Limb (tissue), 2 donors: ENCODE measurements around the gene MED16.
"Not testable (repeated sequence)": the region's sequence is repeated elsewhere in the genome, so short reads cannot be mapped to it uniquely, and the experiment has no call there.

Experiments used
- DNase-seq, 2 donors: peaks; one replicate each; pipeline ENCODE4 v3.0.0-alpha.2; 2016; ENCODE audit errors: extremely low spot score in 2 of 2

MED16 gene

DNA sequence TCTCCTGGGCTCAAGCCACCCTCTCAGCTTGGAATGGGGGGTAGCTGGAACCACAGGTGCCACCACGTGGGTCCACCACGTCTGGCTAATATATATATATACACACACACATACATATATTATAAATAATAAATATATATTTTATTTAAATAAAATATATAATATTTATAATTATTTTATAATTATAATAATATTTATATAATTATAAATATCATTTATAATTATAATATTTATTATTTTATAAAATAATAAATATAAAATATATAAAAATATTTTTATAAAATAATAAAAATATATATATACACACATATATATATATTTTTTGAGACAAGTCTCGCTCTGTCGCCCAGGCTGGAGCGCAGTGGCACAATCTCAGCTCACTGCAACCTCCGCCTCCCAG lies 38.4 kb downstream of the MED16 start:
- DNase-seq, result no peak

DNA sequence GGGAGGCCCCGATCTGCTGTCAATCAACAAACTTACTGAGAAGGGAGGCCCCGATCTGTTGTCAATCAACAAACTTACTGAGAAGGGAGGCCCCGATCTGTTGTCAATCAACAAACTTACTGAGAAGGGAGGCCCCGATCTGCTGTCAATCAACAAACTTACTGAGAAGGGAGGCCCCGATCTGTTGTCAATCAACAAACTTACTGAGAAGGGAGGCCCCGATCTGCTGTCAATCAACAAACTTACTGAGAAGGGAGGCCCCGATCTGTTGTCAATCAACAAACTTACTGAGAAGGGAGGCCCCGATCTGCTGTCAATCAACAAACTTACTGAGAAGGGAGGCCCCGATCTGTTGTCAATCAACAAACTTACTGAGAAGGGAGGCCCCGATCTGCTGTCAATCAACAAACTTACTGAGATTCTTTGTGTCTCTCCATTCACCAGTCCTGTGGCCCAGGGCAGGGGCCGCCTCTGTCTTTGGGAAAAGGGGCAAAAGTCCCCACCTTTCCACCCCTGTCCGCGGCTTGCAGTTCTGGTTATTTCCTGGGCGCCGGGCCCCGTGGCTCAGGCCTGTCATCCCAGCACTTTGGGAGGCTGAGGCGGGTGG lies 39.3 kb downstream of the MED16 start:
- not testable (repeated sequence) for DNase-seq

DNA sequence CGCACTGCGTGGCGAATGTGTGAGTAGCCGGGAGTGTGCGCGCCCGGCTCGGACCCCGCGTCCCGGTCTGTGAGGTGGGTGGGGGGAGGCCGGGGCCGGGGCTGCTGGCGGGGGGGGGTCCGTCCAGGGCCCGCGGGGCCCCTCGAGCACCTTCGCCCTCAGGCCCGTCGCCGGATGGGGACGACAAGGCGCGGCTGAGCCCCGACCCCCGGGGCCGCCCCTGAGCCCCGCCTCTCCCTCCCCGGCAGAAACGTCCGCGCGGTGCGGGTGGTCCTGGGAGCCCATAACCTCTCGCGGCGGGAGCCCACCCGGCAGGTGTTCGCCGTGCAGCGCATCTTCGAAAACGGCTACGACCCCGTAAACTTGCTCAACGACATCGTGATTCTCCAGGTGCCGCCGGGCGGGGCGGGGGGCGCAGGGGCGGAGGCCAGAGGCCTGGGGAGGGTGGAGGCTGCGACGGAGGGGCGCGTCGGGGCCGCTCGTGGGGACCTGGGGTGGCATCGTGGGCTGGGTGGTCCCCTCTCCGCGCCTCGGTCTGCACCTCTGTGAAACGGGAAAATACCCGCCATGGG lies 39.9 kb downstream of the MED16 start:
- DNase-seq, result no peak

DNA sequence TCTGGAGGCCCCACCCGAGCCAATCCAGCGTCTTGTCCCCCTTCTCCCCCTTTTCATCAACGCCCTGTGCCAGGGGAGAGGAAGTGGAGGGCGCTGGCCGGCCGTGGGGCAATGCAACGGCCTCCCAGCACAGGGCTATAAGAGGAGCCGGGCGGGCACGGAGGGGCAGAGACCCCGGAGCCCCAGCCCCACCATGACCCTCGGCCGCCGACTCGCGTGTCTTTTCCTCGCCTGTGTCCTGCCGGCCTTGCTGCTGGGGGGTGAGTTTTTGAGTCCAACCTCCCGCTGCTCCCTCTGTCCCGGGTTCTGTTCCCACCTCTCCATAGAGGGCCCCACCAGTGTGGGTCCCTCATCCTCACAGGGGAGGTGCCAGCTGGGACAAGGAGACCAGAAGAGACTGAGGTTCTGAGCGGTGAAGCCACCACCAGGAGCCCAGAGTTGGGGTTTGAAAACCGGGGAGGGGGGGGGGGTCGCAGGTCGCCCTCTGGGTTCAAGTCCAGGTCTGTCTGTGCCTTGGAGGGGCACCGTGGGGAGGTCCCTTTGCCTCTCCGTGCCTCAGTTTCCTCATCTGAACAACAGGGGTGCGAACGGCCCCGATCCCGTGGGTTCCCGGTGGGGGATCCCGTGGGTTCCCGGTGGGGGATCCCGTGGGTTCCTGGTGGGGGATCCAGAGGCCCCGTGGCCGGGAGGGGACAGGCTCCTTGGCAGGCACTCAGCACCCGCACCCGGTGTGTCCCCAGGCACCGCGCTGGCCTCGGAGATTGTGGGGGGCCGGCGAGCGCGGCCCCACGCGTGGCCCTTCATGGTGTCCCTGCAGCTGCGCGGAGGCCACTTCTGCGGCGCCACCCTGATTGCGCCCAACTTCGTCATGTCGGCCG lies 40.6 kb downstream of the MED16 start, which contains the start of gene ELANE:
ELANE (plus strand) TSS at position 168 of the 878 bp plus-strand sequence; CDS start at position 194, 26 bp downstream.
- DNase-seq, result no peak

DNA sequence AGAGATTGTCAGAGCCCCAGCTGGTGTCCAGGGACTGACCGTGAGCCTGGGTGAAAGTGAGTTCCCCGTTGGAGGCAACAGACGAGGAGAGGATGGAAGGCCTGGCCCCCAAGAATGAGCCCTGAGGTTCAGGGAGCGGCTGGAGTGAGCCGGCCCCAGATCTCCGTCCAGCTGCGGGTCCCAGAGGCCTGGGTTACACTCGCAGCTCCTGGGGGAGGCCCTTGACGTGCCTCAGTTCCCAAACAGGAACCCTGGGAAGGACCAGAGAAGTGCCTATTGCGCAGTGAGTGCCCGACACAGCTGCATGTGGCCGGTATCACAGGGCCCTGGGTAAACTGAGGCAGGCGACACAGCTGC lies 42.0 kb downstream of the MED16 start:
- no peak for DNase-seq

DNA sequence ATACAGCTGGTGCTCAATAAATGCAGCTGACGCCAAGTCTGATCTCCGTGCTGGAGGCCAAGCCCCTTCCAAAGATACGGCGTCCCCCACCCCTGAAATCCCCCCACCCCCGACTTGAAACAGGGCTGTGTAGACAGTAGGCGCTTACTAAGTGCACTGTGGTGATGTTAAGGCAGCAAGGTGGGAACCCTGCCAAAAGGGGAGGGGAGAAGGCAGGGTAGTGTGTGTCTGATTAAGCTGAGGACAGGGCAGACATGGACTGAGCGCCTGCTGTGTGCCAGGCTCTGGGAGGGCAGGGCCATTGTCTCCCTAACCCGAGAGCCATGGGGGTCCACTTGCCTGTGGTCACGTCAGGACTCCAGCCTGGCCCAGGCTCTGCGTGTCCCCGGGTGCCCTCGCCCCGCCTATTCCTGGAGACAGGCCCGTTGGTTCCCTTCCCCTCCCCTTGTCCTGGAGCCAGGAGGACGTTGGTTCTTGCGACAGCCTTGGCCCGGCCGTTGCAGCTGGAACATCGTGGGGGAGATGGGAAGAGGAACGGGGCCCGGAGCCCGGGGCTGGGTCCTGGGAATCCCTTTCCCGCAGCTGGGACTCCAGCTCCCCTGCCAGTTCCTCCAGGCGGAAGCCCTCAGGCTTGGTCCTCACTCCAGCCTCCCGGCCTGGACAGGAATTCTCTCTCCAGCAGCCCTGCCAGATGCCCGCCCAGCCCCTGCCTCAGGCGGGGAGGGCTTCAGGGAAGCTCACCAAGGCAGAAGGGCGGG lies 42.6 kb downstream of the MED16 start:
- DNase-seq, result peak; percentile 42 to 68

DNA sequence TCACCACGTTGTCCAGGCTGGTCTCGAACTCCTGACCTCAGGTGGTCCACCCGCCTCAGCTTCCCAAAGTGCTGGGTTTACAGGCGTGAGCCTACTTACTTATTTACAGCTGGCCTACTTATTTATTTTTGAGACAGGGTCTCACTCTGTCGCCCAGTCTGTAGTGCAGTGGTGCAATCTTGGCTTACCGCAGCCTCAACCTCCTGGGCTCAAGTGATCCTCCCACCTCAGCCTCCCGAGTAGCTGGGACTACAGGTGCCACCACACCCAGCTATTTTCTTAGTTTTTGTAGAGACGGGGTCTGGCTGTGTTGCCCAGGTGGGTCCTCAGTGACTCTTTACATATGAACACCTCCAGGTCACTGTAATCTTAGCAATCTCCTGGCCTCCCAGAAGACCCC lies 43.8 kb downstream of the MED16 start:
- not testable (repeated sequence) for DNase-seq

DNA sequence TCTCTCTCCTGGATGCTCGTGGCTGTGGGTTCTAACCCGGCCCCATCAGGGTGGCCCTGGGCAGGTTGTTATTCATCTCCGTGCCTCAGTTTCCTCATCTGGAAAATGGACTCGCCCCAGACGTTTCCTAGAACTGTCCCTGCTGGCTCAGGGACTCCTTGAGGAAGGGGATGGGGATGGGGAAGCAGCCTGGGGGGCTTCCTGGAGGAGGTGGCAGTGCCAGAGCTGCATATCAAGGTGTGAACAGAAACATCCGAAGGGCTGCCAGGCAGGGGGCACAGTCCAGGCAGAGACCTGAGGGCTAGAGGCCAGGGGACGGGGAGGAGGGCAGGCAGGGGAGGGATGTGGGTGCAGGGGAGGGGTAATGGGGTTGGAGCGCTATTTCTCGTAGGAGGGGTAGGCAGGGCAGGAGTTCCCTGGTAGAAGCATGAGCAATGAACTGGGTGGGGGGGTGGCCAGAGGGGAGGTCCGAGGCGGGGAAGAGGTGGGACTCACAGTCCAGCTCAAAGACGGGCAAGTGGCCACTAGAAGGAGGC lies 44.5 kb downstream of the MED16 start:
- no peak for DNase-seq

DNA sequence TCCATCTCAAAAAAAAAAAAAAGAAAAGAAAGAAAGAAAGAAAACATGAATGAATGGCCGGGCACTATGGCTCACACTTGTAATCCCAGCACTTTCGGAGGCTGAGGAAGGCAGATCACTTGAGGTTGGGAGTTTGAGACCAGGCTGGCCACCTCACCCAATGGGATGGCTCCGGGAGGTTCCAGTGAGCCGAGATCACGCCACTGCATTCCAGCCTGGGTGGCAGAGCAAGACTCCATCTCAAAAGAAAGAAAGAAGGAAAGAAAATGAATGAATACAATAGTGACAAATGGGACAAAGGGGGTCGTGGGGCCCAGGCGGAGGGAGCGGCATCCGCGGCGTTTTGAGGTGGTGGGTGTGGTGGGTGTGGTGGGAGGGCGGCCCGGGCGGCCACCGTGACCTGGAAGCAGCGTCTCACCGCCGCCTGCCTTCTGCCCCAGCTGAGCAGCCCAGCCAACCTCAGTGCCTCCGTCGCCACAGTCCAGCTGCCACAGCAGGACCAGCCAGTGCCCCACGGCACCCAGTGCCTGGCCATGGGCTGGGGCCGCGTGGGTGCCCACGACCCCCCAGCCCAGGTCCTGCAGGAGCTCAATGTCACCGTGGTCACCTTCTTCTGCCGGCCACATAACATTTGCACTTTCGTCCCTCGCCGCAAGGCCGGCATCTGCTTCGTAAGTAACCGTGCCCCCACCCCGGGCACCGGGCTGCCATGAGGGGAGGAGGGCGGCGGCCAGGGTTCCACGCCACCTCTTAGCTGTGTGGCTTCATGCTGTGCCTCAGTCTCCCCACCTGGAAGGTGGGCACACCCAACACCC lies 47.1 kb downstream of the MED16 start:
- DNase-seq, result no peak

DNA sequence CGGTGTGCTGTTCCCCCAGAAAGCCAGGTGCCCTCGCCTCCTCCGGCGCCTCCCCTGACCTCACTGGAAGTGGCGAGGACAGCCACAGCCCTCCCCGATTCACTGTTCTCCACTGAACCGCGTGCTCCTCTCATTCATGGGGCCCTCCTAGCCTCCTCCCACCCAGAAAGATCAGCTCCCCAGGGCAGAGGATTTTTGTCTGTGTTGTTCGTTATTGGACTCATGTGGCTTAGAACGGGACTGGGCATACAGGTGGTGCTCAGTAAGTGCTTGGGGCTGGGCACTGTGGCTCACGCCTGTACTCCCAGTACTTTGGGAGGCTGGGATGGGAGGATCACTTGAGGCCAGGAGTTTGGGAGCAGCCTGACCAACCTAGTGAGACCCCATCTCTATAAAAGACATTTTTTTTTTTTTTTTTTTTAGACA lies 48.4 kb downstream of the MED16 start:
- DNase-seq, result no peak

DNA sequence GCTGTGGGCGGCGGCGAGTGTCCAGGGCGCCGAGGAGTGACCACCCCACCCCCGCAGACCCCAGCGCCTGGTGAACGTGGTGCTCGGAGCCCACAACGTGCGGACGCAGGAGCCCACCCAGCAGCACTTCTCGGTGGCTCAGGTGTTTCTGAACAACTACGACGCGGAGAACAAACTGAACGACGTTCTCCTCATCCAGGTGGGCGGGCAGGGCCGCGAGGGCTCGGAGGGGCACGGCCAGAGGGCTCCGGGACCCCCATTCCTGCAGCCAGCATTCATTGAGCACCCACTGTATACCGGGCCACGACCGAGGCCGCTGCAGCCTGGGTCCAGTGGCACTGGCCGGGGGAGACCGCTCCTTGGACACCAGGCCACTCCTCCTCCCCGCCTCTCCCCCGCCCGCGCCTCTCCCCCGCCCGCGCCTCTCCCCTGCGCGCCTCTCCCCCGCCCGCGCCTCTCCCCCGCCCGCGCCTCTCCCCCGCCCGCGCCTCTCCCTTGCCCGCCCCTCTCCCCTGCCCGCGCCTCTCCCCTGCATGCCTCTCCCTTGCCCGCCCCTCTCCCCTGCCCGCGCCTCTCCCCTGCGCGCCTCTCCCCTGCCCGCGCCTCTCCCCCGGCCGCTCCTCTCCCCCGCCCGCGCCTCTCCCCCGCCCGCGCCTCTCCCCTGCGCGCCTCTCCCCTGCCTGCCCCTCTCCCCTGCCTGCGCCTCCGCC lies 49.0 kb downstream of the MED16 start:
- peak in 1 of 2 donors; percentile 34 for DNase-seq

DNA sequence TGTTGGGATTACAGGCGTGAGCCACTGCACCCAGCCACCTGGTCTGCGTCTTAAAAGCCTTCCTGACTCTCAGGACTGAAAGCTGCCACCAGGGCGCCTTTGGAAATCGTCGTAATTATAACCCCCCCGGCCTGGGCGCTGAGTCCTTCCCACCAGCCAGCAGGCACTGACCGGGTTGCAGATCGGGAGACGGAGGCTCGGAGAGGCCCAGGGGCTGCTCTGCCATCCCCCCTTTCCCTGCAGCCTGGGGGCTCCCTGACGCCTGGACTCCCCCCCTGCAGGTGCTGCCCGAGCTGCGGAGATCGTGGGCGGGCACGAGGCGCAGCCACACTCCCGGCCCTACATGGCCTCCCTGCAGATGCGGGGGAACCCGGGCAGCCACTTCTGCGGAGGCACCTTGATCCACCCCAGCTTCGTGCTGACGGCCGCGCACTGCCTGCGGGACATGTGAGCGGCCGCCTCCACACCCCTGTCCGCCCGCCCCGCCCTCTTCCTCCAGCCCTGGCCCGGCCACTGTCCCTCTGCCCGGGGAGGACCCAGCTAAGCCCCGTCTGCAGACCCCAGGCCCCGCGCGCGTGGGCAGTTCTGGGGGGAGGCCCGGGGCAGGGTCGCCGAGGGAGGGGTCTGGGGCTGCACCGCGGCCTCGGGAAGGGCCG lies 49.7 kb downstream of the MED16 start:
- peak in 1 of 2 donors; percentile 40 for DNase-seq

DNA sequence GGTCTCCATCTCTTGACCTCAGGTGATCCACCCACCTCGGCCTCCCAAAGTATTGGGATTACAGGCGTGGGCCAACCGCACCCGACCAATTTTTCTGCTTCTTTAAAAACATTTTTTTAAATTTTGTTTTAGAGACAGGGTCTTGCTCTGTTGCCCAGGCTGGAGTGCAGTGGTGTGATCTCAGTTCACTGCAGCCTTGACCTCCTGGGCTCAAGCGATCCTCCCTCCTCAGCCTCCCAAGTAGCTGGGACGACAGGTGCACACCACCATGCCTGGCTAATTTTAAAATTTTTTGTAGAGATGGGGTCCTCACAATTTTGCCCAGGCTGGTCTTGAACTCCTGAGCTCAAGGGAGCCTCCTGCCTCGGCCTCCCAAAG lies 50.2 kb downstream of the MED16 start:
- DNase-seq, result not testable (repeated sequence)

DNA sequence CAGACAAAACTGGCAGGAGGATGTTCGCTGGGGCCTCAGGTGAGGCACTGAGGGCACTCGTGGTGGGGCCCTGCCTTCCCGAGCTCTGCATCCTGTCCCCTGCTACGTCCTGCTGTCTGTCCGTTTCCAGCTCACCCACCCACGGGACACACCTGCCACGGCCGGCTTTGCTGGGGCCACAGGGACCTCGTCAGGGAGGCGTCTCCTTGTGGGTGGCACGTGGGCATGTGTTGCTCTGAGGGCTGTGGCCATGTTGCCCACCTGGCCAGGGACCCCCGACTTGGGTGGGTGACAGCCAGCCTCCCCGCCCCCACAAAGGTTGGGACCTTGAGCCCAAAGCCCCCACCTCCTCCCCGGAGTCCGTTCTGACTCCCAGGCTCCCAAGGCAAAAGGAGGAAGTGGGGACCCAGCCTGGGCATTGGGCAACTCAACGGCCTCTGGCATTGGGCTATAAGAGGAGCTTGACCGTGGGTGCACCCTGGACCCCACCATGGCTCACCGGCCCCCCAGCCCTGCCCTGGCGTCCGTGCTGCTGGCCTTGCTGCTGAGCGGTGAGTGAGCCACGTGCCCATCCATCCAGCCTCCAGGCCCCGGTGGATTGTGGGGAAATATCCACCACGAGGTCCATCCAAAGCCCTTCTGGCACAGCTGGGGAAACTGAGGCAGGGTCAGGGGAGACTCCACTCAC lies 52.3 kb downstream of the MED16 start, which contains the start of gene PRTN3:
PRTN3 (plus strand) TSS at position 481 of the 688 bp plus-strand sequence; CDS start at position 491, 10 bp downstream.
- DNase-seq, result no peak

DNA sequence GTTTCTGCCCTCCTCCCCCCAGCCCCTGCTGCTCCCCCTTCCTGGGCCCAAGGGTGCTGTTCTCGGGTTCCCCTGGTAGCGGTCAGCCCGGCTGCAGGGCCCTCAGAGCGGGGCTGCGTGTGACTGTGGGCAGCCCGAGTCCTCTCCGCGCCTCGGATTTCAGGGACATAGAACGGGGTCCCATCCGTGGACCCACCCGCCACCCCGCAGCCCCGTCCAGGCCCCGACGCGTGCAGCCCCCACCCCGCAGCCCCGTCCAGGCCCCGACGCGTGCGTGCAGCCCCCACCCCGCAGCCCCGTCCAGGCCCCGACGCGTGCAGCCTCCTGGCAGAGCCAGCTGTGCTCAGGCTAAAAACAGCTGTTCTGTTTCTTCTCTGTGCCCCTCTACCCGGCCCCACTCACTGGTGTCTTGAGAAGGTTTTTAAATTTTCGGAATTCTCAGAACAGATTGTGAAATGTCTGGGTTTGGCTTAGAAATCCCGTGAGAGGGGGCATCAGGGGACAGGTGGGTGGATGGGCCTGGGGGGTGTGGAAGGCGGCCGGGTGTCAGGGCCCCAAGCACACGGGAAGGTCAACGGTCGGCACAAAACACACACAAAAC lies 57.7 kb downstream of the MED16 start:
- DNase-seq, result peak; percentile 43 to 65

DNA sequence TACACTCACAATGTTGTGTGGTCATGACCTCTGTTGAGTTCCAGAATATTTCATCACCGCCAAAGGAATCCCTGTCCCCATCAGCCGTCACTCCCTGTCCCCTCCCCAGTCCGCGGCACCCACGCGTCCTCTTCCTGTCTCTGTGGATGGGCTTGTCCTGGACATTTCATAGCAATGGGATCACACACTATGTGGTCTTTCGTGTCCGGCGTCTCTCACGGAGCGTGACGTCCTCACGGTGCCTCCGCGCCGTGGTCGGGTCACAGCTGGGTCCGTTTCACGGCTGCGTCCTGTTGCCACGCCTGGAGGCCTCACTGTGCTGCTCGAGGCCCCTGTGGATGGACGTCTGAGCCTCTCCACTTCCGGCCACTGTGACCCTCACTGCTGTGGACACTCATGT lies 58.8 kb downstream of the MED16 start:
- DNase-seq, result no peak

DNA sequence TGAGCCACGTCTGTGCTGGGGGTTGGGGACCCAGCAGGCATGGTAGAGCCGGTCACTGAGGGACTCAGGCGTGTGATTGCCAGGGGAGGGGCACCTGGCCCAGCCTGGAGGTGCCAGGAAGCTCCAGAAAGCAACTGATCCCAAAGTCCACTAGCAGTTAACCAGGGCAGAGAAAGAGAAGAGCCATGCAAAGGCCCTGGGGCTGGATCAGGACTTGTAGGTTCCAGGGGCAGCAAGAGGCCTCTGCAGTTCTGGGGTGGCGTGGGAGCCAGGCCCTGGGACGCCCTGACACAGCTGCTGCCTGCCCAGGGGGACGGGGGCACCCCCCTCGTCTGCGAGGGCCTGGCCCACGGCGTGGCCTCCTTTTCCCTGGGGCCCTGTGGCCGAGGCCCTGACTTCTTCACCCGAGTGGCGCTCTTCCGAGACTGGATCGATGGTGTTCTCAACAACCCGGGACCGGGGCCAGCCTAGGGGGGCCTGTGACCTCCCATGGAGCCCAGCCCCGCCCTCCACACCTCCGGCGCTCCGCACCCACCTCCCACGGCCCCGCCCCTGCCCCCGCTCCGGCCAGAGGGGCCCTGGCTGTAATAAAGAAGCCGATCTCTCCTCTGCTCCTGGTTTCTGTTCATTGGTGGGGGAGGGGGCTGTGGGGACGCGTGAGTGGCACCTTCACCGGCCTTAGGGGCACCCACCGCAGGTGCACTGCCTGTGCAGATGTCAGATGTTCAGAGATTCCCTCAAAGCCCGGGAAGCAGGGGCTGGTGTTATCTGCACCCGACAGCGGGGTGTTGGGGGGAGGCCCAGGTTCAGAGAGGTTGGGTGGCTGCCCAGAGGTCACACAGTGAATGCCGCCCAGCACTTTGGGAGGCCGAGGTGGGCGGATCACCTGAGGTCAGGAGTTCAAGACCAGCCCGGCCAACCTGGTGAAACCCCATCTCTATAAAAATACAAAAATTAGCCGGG lies 61.3 kb downstream of the MED16 start:
- DNase-seq, result no peak
